ENCODE data around the gene SDS.

Gene SDS

DNA sequence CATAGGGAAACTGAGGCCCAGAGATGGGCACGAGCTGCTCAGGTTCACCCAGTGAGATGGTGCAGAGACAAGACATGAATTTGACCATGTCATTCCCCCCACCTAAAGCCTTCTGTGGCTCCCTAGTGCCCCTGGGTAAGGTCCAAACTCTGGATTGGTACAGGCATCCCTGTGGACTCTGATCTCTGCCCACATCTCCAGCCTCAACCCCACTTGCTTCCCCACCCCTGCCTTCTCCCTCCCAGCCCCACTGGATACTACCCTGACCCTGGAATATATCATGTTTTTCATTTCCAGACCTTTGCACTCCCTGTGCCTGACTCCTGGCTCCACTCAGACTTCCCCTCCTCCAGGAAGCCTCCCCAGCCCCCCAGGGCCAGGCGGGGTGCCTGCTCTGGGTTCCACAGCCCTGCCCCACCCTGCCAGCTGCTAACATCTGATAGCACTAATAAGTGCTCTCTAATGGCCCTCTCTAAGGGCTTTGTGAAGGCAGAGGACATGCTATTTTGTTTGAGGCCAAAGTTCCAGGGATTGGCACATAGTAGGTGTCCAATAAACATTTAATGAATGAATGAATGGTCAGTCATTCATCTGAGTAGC lies 17.4 kb upstream of the SDS start:
- no peak for DNase-seq (ENCODE audit: low spot score)
- TF ChIP-seq, protein P1, sequence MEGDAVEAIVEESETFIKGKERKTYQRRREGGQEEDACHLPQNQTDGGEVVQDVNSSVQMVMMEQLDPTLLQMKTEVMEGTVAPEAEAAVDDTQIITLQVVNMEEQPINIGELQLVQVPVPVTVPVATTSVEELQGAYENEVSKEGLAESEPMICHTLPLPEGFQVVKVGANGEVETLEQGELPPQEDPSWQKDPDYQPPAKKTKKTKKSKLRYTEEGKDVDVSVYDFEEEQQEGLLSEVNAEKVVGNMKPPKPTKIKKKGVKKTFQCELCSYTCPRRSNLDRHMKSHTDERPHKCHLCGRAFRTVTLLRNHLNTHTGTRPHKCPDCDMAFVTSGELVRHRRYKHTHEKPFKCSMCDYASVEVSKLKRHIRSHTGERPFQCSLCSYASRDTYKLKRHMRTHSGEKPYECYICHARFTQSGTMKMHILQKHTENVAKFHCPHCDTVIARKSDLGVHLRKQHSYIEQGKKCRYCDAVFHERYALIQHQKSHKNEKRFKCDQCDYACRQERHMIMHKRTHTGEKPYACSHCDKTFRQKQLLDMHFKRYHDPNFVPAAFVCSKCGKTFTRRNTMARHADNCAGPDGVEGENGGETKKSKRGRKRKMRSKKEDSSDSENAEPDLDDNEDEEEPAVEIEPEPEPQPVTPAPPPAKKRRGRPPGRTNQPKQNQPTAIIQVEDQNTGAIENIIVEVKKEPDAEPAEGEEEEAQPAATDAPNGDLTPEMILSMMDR (IDR thresholded peaks at IDR 0.05; ENCODE audit: extremely low read depth, missing control alignments): no peak

DNA sequence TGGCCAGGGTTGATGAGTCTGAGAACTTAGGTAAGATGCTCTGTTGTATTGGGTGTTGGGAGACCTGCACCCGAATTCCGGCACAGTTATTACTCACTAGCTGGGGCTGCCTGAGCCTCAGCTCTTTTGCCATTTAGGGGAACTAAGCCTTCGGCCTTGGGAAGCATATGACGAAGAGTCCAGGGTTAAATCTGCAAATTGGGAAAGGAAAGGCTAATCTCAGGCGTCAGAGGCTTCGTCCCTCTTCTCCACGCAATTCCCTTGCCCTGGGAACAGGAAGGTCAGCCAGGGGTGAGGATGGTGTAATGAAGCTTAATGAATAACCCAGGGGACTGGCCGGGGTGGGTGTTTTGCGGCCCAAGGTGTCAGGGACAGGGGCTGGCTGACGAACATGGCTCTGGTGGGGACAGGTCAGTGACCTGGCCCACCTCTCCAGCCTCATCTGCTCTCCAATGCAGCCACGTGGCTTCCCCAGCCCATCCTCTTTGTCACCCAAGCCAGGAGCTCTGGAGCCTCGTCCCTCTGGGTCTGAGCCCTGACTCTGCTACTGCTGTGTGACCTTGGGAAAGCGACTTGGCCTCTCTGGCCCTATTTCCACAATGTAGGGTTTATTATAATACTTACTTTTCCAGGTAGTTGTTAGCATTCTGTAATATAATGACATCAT lies 14.7 kb upstream of the SDS start:
- TF ChIP-seq, protein P1 (IDR thresholded peaks at IDR 0.05; ENCODE audit: extremely low read depth, missing control alignments): no peak
- DNase-seq (ENCODE audit: low spot score): no peak

DNA sequence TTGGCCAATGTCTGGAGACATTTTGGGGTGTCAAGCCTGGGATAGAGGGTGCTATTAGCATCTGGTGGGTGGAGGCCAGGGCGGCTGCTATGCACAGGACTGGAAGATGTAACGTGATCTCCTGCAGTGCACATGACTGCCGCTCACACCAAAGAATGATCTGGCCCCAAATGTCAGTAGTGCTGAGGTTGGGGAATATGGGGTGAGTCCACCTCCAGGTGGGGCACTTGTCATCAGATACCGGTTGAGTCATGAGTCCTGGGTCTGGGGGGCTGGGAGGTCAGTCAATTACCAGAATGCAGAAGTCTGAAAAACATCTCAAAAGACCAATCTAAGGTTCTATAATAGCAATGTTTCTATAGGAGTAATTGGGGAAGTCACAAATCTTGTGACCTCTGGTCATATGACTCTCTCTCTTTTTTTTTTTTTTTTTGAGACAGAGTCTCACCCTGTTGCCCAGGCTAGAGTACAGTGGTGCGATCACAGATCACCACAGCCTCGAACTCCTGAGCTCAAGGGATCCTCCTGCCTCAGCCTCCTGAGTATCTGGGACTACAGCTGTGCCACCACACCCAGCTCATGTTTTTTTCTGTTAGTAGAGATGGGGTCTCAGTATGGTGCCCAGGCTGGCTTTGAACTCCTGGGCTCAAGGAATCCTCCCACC lies 12.5 kb upstream of the SDS start:
- DNase-seq (ENCODE audit: low spot score): no peak
- TF ChIP-seq, protein P1 (IDR thresholded peaks at IDR 0.05; ENCODE audit: extremely low read depth, missing control alignments): no peak

DNA sequence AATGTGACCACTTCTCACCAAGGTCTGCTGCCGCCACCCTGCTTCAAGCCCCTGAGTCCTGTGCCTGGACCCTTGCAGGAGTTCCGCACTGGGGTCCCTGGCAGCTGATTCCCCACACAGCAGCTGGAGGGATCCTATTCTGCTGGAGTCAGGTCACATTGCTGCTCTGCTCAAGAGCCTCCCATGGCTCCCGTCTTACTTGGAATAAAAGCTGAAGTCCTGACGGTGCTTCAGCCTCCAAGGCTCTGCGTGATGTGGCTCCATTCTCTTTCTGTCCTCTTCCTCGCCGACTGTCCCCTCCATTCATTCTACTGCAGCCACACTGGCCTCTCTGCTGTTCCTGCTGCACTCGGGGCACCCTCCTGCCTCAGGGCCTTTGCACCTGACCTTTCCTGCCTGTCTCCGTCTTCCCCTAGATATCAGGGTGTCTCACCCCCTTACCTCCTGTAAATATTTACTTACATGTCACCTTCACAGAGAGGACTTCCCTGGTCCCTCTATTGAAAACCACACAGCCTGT lies 10.9 kb upstream of the SDS start:
- TF ChIP-seq, protein P1 (IDR thresholded peaks at IDR 0.05; ENCODE audit: extremely low read depth, missing control alignments): no peak
- DNase-seq (ENCODE audit: low spot score): no peak

DNA sequence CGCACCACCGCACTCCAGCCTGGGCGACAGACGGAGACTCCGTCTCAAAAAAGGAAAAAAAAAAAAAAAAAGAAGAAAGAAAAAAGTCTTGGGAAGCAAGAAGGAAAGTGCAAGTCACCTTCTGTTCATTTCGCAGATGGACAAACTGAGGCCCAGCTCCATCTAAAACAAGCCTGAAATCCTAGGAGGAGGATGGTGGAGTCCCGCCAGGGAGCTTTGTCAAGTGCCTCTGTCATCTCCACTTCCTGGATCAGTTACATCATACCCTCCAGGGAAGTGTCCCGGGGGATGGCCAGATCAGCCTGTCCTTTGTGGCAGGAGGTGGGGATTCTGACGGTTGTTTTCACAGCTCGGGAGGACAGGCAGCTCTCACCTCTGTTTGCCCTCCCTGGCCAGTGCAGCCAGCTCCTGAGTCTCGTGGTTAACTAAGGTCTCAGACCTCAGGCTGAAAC lies 9.8 kb upstream of the SDS start:
- TF ChIP-seq, protein P1 (IDR thresholded peaks at IDR 0.05; ENCODE audit: extremely low read depth, missing control alignments): no peak
- no peak for DNase-seq (ENCODE audit: low spot score)

DNA sequence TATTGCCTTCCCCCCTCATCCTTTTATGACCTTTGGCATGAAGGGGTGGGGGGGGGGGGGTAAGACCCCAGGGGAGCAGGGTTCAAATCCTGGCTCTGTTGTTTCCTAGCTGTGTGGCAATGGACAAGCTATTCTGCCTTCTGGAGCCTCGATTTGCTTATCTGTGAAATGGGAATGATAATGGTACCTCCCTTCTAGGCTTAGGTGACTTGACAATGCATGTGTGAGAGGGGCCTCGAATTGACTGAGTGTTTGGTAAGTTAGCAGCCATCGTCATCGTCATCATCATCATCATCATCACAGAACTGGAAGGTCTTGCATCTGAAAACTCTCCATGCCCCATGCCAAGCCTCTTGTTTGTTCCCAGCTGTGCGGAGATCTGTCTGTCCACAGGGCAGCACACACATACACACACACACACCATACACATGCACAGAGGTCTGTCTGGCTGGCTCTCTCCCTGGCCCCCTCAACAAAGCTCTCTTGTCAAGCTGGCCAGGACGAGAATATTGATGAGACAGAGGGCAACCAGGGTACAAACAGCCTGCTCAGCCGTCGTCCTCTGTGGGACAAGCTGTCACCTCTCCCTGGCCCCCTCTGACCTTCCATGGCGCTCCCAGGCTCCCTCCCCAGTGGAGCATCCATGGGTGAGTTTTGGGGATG lies 5.9 kb upstream of the SDS start:
- TF ChIP-seq, protein P1 (IDR thresholded peaks at IDR 0.05; ENCODE audit: extremely low read depth, missing control alignments): no peak
- DNase-seq (ENCODE audit: low spot score): no peak

All from GM20000 (cell line).